ENCODE results near the gene BABAM2. TPM values are rescaled to one million over a fixed set of nuclear protein-coding genes. Genes with fewer than 3 reads are reported as not detected.
"Not testable (repeated sequence)": the region's sequence is repeated elsewhere in the genome, so short reads cannot be mapped to it uniquely, and the experiment has no call there.

The BABAM2 gene
- polyA plus RNA-seq, 3 donors, result 50.8 to 57.8 (median 56.1) TPM

DNA sequence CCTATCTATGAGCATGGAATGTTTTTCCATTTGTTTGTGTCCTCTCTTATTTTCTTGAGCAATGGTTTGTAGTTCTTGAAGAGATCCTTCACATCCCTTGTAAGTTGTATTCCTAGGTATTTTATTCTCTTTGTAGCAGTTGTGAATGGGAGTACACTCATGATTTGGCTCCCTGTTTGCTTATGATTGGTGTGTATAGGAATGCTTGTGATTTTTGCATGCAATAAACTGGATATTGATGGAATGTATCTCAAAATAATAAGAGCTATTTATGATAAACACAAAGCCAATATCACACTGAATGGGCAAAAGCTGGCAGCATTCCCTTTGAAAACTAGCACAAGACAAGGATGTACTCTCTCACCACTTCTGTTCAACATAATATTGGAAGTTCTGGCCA is 223.2 kb downstream of the BABAM2 start:
- not testable (repeated sequence) for DNase-seq (ENCODE audit: extremely low read depth in 1 of 11, low read depth in 9 of 11, low spot score in 4 of 11)

DNA sequence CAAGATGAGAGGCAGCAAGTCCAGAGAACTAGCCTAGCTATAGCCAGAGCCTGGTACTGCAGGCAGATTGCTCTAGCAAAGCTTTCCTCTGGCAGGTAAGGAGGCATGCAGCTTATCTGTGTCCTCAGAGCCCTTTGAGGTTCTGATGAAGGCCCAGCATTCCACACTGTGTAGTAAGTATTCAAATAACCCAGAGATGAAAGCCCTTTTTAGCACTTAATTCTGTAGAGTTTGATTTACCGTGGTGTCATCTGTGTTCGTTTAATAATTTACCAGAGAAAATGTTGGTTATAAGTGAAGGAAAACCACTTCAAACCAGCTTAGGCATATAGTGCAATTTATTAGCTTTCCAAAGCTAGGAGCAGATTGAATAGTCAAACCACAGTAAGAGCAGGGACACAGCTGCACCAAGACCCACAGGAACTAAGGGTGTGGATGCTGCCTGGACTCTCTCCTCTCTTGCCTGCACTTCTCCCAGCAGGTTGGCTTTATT is 226.6 kb downstream of the BABAM2 start:
- DNase-seq (ENCODE audit: extremely low read depth in 1 of 11, low read depth in 9 of 11, low spot score in 4 of 11), result peak in 2 of 11 donors; percentile 17 to 35

DNA sequence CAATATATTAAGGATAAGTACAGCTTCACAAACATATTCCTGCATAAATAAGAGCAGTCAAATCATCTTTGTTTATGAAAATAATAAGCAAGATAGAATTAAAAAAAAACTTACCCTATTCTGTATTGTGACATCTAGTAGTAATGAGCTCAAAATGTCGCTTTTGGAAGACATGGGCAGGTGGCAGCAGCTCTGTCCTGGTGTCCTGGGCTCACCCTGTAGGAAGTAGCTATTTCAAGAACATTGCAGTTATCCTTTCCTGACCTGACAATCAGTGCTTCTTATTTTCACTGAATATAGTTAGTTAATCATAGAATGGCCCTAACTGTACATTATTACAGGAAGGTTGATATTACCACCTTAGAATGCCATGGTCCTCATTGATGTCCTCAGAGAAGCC is 229.1 kb downstream of the BABAM2 start:
- DNase-seq (ENCODE audit: extremely low read depth in 1 of 11, low read depth in 9 of 11, low spot score in 4 of 11), result no peak

DNA sequence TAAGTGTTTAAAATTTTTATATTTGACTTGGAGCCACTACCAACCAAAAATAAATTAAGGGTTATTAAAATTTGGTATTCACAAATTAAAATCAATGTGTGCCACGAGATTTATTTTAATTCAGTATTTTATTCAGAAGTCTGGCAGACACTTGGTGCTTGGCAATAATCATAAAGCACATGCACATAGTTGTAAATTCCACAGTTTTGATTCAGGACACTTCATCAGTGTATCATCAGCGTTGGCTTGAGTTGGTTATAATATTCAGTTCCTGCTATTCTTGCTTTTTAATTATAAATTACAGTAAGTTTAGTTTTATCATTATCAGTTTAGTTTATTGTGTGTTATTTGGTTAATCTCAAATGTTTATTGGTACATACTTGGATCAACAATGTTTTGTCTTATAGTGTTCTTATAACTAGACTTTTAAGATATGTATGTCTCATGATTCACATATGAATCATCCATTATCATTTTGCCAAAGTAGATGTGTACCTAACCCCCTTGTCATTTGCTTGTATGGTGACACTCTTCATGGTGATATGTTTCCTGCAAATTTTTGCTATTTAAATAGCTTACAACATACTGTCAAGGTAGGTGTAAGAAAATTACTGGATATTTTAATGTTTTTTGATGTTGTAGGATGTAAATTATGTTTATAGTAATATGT is 237.9 kb downstream of the BABAM2 start:
- DNase-seq (ENCODE audit: extremely low read depth in 1 of 11, low read depth in 9 of 11, low spot score in 4 of 11), result no peak

DNA sequence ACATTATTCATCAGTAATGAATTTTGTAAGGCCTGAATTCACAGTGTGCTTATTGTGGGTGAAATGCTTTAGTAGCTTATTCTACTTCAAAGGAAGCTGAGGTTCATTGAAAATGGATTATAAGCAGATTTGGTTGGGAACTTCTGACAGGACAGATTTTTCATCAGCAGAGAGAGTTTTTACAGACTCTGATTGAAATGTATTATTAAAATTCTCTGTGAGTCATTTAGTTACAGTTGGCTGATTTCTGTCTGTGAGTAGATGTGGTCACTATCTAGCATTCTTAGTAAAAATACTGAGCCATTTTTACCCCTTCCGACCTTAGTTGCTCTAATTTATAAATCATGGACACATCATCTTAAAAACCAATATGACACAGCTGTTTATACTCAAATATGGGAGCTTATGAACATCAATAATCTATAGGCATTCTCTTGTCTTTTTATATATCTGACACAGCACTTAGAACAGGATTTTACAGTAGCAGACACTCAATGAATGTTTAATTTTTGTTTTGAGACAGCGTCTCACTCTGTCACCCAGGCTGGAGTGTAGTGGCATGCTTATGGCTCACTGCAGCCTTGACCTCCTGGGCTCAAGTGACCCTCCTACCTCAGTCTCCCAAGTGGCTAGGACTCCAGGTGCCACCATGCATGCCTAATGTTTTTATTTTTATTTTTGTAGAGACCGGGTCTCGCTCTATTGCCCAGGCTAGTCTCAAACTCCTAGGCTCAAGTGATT is 239.6 kb downstream of the BABAM2 start:
- DNase-seq (ENCODE audit: extremely low read depth in 1 of 11, low read depth in 9 of 11, low spot score in 4 of 11), result no peak

DNA sequence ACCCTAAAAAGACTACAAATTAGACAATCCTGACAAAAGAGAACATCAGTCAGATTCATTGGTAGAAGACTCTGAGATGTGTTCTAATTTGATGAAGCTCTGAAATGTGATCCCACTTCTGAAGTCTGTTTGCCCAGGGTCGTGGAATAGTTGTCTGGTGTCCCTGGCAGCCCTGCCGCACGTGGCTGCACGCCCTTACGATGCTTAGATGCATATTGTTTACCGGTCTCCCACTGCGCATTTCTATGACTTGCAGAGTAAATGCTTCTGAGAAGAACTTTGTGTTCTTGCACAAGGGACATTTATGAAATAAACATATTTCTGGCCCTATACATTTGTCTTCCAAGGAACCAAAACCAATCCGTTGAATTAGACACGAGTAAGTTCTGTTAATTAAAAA is 243.2 kb downstream of the BABAM2 start:
- DNase-seq (ENCODE audit: extremely low read depth in 1 of 11, low read depth in 9 of 11, low spot score in 4 of 11), result no peak

DNA sequence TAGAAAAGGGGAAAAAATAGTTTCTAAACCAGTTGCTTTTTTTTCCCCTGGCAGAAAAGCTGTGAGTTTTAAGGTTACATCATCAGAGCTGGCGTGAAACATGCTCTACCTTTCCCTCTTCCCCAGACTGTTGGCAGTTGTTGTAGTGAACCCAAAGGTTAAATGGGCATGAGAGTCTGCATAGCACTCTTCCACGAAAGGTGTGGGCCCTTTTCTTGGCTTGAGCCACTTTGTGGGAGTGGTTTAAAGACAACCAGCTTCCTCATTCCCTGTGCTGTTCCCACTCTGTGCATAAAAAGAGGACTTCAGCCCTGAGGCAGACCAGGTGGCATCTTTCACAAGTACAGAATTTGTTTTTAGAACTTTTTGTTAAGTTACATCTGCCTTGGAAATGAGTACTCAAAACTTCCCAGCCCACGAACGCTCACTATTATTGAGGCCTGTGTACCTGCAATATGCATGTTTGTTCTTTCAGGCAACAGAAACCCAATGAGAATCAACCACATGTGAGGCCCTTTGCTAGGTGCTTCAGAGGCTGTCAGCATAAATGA is 243.8 kb downstream of the BABAM2 start:
- DNase-seq (ENCODE audit: extremely low read depth in 1 of 11, low read depth in 9 of 11, low spot score in 4 of 11), result peak in 2 of 11 donors; percentile 27 to 37

DNA sequence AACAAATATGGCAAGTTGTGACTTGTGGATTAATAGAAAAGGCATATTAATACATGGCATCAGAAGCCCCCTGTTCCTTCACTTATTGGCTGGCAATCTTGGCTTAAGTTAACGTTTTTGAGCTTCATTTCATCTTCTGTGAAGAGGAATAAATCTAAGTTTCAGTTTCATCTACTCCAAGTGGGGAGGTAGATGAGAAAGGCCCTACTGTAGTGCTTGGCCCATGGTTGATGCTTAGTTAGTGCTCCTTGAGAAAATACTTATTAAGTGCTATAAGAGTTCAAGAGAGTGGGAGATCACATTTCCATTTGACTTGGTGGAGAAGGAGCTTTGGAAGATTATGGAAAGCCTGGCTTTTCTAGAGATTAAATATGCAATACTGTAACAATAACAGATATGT is 244.3 kb downstream of the BABAM2 start:
- no peak for DNase-seq (ENCODE audit: extremely low read depth in 1 of 11, low read depth in 9 of 11, low spot score in 4 of 11)

DNA sequence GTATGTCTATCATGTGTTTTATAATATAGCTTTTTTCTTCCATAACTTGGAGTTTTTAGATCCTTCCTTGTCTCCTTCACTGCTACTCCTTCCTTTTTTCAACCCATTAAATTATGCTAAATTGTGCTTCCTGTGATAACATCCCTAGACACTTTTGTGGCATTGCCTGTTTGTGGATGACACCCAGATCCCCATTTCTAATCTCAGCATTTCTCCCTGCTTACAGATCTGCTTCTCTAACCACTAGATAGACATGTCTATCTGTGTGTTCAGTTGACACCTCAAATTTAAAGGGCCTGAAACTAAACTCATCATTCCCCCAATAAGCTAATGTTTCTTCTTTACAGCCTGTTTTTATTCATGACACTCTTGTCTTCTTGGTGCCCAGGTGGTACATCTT is 244.8 kb downstream of the BABAM2 start:
- no peak for DNase-seq (ENCODE audit: extremely low read depth in 1 of 11, low read depth in 9 of 11, low spot score in 4 of 11)

DNA sequence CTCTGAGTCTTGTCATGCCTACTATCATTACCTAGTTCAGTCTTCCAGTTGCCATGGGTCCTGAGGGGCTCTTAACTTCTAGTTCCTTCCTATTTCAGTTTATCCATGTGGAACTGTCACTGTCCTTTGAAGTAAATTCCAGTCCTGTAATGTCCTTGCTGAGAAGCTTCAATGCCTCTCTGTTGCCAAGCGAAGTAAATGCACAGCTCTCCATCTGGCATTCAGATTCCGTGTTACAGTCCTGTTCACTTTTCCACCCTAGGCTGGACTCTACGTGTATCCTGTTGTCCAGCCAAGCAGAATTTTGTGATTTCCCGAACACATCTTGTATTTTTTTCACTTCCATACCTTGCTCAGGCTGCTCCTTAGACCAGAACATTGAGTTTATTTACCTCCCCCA is 245.3 kb downstream of the BABAM2 start:
- no peak for DNase-seq (ENCODE audit: extremely low read depth in 1 of 11, low read depth in 9 of 11, low spot score in 4 of 11)

DNA sequence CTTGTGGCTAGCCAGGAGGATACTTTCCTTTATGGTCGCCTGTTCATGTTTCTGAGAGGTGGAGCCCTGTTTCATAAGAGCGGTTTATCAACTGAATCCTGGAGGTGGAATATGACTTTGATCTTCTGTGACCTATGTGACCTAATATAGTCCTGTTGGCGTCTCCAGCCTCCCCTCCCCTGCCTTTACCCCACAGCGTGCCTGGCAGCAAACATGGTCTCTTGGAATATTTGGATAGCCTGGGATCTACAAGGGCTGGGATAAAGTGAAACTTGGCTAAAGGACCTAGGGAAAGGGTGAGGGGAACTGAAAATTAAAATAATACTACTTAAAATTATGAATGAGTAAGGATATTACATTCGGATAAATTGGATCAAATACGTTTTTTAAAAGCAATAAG is 246.0 kb downstream of the BABAM2 start:
- no peak for DNase-seq (ENCODE audit: extremely low read depth in 1 of 11, low read depth in 9 of 11, low spot score in 4 of 11)

DNA sequence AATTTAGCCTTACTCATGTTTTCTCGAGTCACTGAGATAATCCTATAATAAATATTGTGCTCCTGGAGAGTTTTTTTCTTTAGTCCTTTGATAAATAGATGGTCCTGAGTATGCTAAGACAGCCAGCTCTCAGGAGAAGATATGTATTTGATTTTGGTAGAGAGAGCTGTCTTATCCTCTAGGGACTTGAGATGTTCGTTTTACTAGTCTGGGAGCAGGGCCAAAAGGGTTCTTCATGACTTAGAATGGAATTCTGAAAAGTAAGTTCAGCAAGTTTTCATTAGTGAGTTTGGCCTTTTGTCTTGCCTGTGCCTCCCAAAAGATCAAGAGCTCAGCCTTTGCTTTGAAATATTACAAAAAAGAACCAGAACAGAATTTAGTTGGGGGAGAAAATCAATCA is 246.7 kb downstream of the BABAM2 start:
- no peak for DNase-seq (ENCODE audit: extremely low read depth in 1 of 11, low read depth in 9 of 11, low spot score in 4 of 11)

DNA sequence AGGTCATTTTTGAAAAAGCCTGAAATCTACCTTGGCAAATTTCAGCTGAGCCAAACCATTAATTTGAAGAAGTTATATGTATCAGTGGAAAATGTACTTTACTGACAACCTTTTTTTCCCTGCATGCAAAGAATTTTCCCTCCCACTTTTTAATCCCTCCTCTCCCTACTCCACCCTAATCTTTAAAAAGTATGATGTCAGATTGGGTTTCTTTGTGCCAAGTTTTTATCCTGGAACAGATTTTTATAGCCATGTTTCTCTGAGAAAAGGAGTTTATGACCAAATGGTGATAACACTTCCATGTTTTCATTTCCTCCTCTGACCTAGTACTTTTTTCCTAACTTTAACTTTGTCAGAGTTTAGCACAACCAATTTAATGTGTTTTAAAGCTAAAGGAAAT is 251.9 kb downstream of the BABAM2 start:
- no peak for DNase-seq (ENCODE audit: extremely low read depth in 1 of 11, low read depth in 9 of 11, low spot score in 4 of 11)

DNA sequence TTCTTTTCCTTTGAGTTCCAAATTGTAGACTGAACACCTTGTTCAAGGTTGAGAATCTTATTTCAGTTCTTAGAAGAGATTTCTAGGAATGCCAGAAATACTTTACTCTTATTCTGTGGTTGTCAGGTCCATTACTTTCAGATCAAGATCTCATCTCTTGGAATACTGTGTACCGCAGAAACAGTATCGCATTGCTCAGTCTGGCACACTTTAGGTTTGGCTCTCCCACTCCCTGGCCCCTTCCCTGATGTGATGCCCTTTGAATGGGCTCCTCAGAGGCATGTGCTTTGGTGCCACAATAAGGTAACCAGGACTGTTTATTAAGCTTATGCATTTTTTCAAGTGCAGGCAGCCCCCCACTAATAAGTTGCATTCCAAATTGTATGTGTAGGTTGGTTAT is 257.5 kb downstream of the BABAM2 start:
- DNase-seq (ENCODE audit: extremely low read depth in 1 of 11, low read depth in 9 of 11, low spot score in 4 of 11), result no peak

DNA sequence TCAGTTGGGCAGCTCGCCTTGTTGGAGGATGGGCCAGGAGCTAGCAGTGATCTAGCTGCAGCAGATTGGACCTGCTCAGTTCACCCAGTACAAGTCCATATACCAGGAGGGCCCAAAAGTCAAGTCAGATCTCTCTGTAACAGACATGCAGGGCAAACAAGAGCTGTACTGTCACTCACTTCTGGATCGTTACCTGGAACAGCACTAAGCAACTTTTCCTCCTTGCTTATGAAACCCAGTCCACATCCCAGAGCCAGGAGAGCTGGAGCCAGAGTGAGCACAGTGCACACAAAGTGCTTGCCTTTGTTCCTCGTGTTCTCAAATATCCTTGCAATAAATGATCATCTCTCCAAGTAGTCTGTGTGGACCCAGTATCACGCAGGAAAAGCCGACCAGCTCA is 258.0 kb downstream of the BABAM2 start:
- no peak for DNase-seq (ENCODE audit: extremely low read depth in 1 of 11, low read depth in 9 of 11, low spot score in 4 of 11)

DNA sequence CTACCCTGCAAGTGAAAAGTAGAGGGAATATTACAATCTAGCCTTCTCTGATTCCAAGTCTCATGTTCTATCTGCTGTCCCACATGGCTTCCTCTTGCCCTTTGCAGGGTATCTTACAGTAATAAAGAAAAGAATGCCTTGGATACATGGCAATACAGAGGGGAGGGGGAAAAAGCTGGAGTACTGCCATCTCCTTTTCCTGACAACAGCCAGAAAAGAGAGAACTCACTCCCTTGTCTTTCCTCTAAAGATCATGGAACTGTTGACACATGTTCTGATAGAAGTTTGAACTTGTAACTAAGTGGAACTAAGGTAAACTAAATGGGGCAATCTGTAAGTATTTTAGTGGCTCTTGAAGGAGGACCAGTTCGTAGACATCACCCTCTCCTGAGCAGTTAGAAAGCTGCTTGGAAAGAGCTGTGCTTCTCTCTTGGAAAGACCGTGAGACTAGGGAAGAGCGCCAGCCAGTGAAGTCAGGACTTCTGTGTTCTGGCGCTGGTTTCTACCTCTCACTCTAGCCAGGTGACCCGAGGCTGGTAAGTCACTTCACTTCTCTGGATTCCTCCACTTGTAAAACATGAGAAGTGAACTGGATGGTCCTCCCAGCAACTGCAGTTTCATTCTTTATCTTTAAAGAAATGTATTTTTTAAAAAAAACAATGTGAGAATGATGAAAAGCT is 259.8 kb downstream of the BABAM2 start:
- no peak for DNase-seq (ENCODE audit: extremely low read depth in 1 of 11, low read depth in 9 of 11, low spot score in 4 of 11)

DNA sequence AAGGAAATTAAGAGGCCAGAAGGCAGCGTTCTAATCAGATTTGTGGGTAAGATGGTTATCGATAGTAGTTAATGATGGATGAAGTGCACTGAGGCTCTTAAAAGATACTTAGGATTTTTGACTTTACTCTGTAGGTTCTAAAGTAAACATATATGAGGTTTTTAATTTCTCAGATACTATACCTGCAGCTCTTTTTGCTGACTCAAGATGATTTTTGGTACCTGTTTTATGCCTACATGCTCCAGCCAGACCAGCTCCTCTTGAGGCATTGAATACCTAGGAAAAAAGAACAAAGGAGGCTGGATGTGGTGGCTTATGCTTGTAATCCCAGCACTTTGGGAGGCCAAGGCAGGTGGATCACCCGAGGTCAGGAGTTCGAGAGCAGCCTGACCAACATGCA is 260.5 kb downstream of the BABAM2 start:
- no peak for DNase-seq (ENCODE audit: extremely low read depth in 1 of 11, low read depth in 9 of 11, low spot score in 4 of 11)

DNA sequence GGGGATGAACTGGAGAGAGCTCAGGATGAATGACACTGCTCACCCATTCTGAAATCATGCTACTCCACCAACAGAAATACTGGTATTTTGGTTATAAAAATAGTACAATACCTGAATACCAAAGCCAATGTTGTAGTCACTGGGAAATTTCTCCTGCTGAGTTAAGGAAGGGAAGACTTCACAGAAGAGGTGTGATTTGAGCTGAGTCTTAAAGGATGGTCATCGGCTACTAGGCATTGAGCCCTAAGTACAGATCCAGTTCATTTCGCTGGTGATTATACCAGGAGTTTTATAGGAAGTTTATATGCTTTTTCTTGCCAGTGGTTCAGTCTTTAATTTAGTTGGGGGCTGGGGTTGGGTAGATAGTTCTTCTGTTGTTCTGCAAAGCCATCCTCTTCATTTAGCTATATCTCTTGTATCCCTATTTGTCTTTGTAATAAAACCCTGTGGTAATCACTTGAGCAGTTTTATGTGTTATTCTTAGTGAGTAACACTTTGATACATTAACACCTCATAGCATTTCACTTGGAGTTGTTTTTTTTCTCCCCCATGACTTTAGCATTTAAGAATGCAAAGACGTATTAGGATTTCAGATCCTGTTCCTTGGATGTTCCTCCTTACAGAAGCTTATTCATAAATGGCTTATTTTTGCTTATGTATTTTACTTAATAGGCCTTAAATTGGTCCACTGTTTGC is 262.2 kb downstream of the BABAM2 start:
- DNase-seq (ENCODE audit: extremely low read depth in 1 of 11, low read depth in 9 of 11, low spot score in 4 of 11), result peak in 2 of 11 donors; percentile 30 to 38

DNA sequence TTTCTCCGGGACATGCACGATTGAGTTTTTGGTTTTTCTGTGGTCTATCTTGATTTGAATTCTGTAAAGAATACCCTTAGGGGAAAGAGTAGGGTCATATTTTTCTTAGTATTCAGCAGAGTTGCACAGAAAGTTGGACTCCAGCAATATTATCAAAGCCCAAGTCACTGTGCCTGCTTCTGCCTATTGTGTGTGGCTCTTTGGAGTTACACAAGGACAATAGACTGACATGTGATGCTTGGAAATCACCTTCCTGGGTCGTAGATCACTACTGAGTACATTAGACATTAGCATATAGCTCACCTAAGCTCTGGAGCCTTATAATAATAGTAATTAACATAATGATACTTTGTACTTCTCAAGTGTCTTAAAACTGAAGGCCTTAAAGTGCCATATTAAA is 263.3 kb downstream of the BABAM2 start:
- DNase-seq (ENCODE audit: extremely low read depth in 1 of 11, low read depth in 9 of 11, low spot score in 4 of 11), result no peak

All from renal cortex interstitium (tissue), 11 donors.